GM13976 (cell line): ENCODE measurements around the gene NRGN.

Source experiments
- DNase-seq: peaks from one replicate; pipeline ENCODE4 v3.0.0; 2012; ENCODE audit warnings: low spot score
- CTCF ChIP-seq: IDR thresholded peaks from 2 replicates; pipeline ENCODE4 v1.5.1; 2012; ENCODE audit warnings: borderline replicate concordance, mild to moderate bottlenecking; ENCODE audit not compliant: insufficient read depth; ENCODE audit errors: extremely low read depth, missing control alignments, control extremely low read depth
- in situ Hi-C: fragments of 300-500 bp; cut with MboI; formaldehyde crosslinking; loops from one replicate; pipeline ENCODE4 v1.12.0; 2022; ENCODE audit warnings: low sequenced_read_pairs, mixed read lengths, inconsistent platforms; ENCODE audit not compliant: unreplicated experiment

The NRGN gene

GRCh38 chr11:124749912-124750311, 10.2 kb downstream of the NRGN start:
- no peak for DNase-seq
- in situ Hi-C loops, result no loop called here
- no peak for TF ChIP-seq CTCF

GRCh38 chr11:124751391-124751740, 11.6 kb downstream of the NRGN start:
- in situ Hi-C loops, result no loop called here
- peak; percentile 21 for DNase-seq
- no peak for TF ChIP-seq CTCF

- in situ Hi-C loops, result no loop called here
- DNase-seq, result no peak
- TF ChIP-seq CTCF, result no peak
Observed at GRCh38 chr11:124751741-124752470, 12.2 kb downstream of the NRGN start, which contains the start of gene VSIG2. Gene VSIG2, minus strand, starts transcription at chr11:124752255. Its CDS starts 118 bp downstream, at chr11:124752137.

GRCh38 chr11:124752471-124753102, 12.8 kb downstream of the NRGN start:
- no peak for TF ChIP-seq CTCF
- DNase-seq, result no peak
- in situ Hi-C loops, result no loop called here

- in situ Hi-C loops, result no loop called here
- peak; percentile 24 for DNase-seq
- TF ChIP-seq CTCF, result no peak
Observed at GRCh38 chr11:124753205-124753604, 13.5 kb downstream of the NRGN start.

GRCh38 chr11:124753624-124754023, 13.9 kb downstream of the NRGN start:
- in situ Hi-C loops, result no loop called here
- no peak for TF ChIP-seq CTCF

More at GRCh38 chr11:124753624-124754023, 13.9 kb downstream of the NRGN start:
- no peak for DNase-seq
